Right atrium auricular region (tissue), 2 donors: ENCODE data around the gene IL20RA. TPM values are rescaled to one million over a fixed set of nuclear protein-coding genes. Genes with fewer than 3 reads are reported as not detected.

ENCODE experiments used
- DNase-seq: peaks from one replicate; pipeline ENCODE4 v3.0.0-alpha.2; 2019; ENCODE audit warnings: low spot score
- H3K27ac ChIP-seq, 2 donors: fragments of 200-600 bp; sonication (generic); 1 replicate in 1 of 2; 2 replicates in 1 of 2; pipeline ENCODE4 v1.5.1; 2016 to 2019
- H3K27me3 ChIP-seq, 2 donors: fragments of 200-600 bp; sonication (generic); one replicate each; pipeline versions ENCODE4 v1.5.1 to v1.6.0; 2017 to 2019
- H3K36me3 ChIP-seq: fragments of 200-600 bp; sonication (generic); one replicate; pipeline ENCODE4 v1.5.1; 2016
- H3K4me1 ChIP-seq, 2 donors: fragments of 200-600 bp; sonication (generic); one replicate each; pipeline versions ENCODE4 v1.5.1 to v1.6.0; 2017 to 2019
- H3K4me3 ChIP-seq, 2 donors: fragments of 200-600 bp; sonication (generic); 1 replicate in 1 of 2; 2 replicates in 1 of 2; pipeline ENCODE4 v1.5.1; 2017 to 2019; ENCODE audit warnings: mild to moderate bottlenecking in 1 of 2, moderate library complexity in 1 of 2
- H3K9me3 ChIP-seq, 2 donors: fragments of 200-600 bp; sonication (generic); one replicate each; pipeline ENCODE4 v1.5.1; 2019
- CTCF ChIP-seq, 2 donors: fragments of 200-600 bp; sonication (generic); IDR thresholded peaks; one replicate each; pipeline ENCODE4 v1.5.1; 2019; ENCODE audit warnings: antibody characterized with exemption in 2 of 2
- total RNA-seq, 2 donors: library from RNA; depleted of rRNA; stranded (reverse); fragments of >200 nt; gene quantifications; one replicate each; pipeline ENCODE4 v1.1.0, GENCODE V29; 2016

IL20RA gene
- total RNA-seq, 2 donors from 2014 or later: 0.12 to 5.0 TPM

DNA sequence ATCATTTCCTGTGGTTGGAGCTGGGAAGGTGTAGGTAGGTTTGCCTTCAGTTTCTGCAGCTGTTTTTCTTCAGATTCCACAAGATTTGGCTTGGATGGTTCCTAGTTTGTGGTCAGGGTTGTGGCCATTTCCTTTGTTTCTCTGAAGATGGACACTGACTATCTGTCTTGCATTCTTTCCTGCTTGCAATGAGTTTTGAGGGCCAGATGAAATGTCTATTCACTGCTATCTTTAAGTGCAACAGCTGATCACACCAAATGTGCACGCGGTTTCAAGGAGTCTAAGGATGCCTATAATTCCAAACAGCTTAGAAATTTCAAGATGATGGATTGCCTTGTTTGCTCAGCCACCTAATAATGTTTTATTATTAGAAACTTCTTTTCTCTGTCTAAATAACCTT lies 28.4 kb downstream of the IL20RA start:
- Histone ChIP-seq H3K4me3 (no peak overlapping the region), H3K9me3 (peaks cover 0 to 6% of the 10 kb centered on the region in 2 donors), H3K4me1 (no peaks in the 10 kb centered on the region), H3K27me3 (no peaks in the 10 kb centered on the region), H3K36me3 (no peaks in the 10 kb centered on the region), H3K27ac (no peak overlapping the region)
- no peak for DNase-seq
- no peak for TF ChIP-seq CTCF (IDR thresholded peaks at IDR 0.05)

GRCh38 chr6:137015943-137016342 lies 28.8 kb downstream of the IL20RA start:
- Histone ChIP-seq H3K4me3 (no peak overlapping the region), H3K36me3 (no peaks in the 10 kb centered on the region), H3K9me3 (peaks cover 0 to 6% of the 10 kb centered on the region in 2 donors), H3K27me3 (no peaks in the 10 kb centered on the region), H3K27ac (no peak overlapping the region), H3K4me1 (no peaks in the 10 kb centered on the region)
- no peak for DNase-seq
- no peak for TF ChIP-seq CTCF (IDR thresholded peaks at IDR 0.05)

- TF ChIP-seq CTCF (IDR thresholded peaks at IDR 0.05): peak; percentile 18 to 72
- H3K27ac ChIP-seq: no peak overlapping the region
- no peaks in the 10 kb centered on the region for H3K9me3 ChIP-seq
- H3K27me3 ChIP-seq: no peaks in the 10 kb centered on the region
- no peak overlapping the region for H3K4me3 ChIP-seq
- no peaks in the 10 kb centered on the region for H3K4me1 ChIP-seq
- H3K36me3 ChIP-seq: no peaks in the 10 kb centered on the region
- no peak for DNase-seq
Observed at GRCh38 chr6:137013738-137014602, 30.8 kb downstream of the IL20RA start.

GRCh38 chr6:137013031-137013430 lies 31.7 kb downstream of the IL20RA start:
- Histone ChIP-seq H3K4me1 (no peaks in the 10 kb centered on the region), H3K36me3 (no peaks in the 10 kb centered on the region), H3K9me3 (no peaks in the 10 kb centered on the region), H3K27me3 (no peaks in the 10 kb centered on the region), H3K4me3 (no peak overlapping the region), H3K27ac (no peak overlapping the region)
- DNase-seq: no peak
- no peak for TF ChIP-seq CTCF (IDR thresholded peaks at IDR 0.05)

GRCh38 chr6:137011406-137011805 lies 33.4 kb downstream of the IL20RA start:
- no peaks in the 10 kb centered on the region for H3K36me3 ChIP-seq
- no peak overlapping the region for H3K27ac ChIP-seq
- no peak overlapping the region for H3K4me3 ChIP-seq
- no peak for TF ChIP-seq CTCF (IDR thresholded peaks at IDR 0.05)
- H3K27me3 ChIP-seq: no peaks in the 10 kb centered on the region
- DNase-seq: no peak
- no peaks in the 10 kb centered on the region for H3K9me3 ChIP-seq
- no peaks in the 10 kb centered on the region for H3K4me1 ChIP-seq
